Measurements from ENCODE around the gene COL6A3. TPM values are rescaled to one million over a fixed set of nuclear protein-coding genes. Genes with fewer than 3 reads are reported as not detected.

COL6A3 gene
- total RNA-seq, 2 experiments from 2014 or later: 1.3 TPM

GRCh38 chr2:237405605-237406004 lies 8.4 kb downstream of the COL6A3 start:
- TF ChIP-seq CTCF (IDR thresholded peaks at IDR 0.05): no peak

GRCh38 chr2:237405006-237405559 lies 8.9 kb downstream of the COL6A3 start:
- no peaks in the 10 kb centered on the region for H3K36me3 ChIP-seq (ENCODE audit: insufficient read depth, low read length)
- no peaks in the 10 kb centered on the region for H3K27me3 Mint-ChIP-seq
- intact Hi-C loops (cut with DNase I, micrococcal nuclease): no loop called here
- H3K4me3 Mint-ChIP-seq: no peak overlapping the region
- TF ChIP-seq CTCF (IDR thresholded peaks at IDR 0.05): no peak
- H3K27ac ChIP-seq (ENCODE audit: low read depth in 1 of 2, low read length in 2 of 2): no peak overlapping the region
- H3K9me3 ChIP-seq (ENCODE audit: control insufficient read depth in 1 of 2, insufficient read depth in 1 of 2, low read length in 2 of 2): no peaks in the 10 kb centered on the region
- ATAC-seq (ENCODE audit: poor library complexity): no peak
- H3K36me3 Mint-ChIP-seq (ENCODE audit: low read depth): no peaks in the 10 kb centered on the region
- H3K9me3 Mint-ChIP-seq: no peaks in the 10 kb centered on the region
- no peak overlapping the region for H3K4me3 ChIP-seq (ENCODE audit: low read length)
- H3K4me1 Mint-ChIP-seq (ENCODE audit: low read depth): no peaks in the 10 kb centered on the region
- no peaks in the 10 kb centered on the region for H3K27me3 ChIP-seq (ENCODE audit: control insufficient read depth in 1 of 2, insufficient read depth in 2 of 2, low read length in 2 of 2)
- POLR2A ChIA-PET: no interaction called here
- H3K27ac Mint-ChIP-seq: no peak overlapping the region
- H3K4me1 ChIP-seq (ENCODE audit: insufficient read depth, low read length): no peaks in the 10 kb centered on the region
- CTCF ChIA-PET: no interaction called here
- no peak for DNase-seq

More at GRCh38 chr2:237405605-237406004, 8.4 kb downstream of the COL6A3 start:
- POLR2A ChIA-PET: no interaction called here
- H3K4me3 ChIP-seq (ENCODE audit: low read length): no peak overlapping the region
- Mint-ChIP-seq H3K27me3 (no peaks in the 10 kb centered on the region), H3K27ac (no peak overlapping the region), H3K9me3 (no peaks in the 10 kb centered on the region), H3K36me3 (ENCODE audit: low read depth) (no peaks in the 10 kb centered on the region), H3K4me1 (ENCODE audit: low read depth) (no peaks in the 10 kb centered on the region), H3K4me3 (no peak overlapping the region)
- ATAC-seq (ENCODE audit: poor library complexity) (no peak), DNase-seq (no peak)
- H3K4me1 ChIP-seq (ENCODE audit: insufficient read depth, low read length): no peaks in the 10 kb centered on the region
- H3K27ac ChIP-seq (ENCODE audit: low read depth in 1 of 2, low read length in 2 of 2): no peak overlapping the region
- H3K9me3 ChIP-seq (ENCODE audit: control insufficient read depth in 1 of 2, insufficient read depth in 1 of 2, low read length in 2 of 2): no peaks in the 10 kb centered on the region
- no peaks in the 10 kb centered on the region for H3K27me3 ChIP-seq (ENCODE audit: control insufficient read depth in 1 of 2, insufficient read depth in 2 of 2, low read length in 2 of 2)
- intact Hi-C loops (cut with DNase I, micrococcal nuclease): no loop called here
- no peaks in the 10 kb centered on the region for H3K36me3 ChIP-seq (ENCODE audit: insufficient read depth, low read length)
- CTCF ChIA-PET: no interaction called here

GRCh38 chr2:237404413-237404812 lies 9.6 kb downstream of the COL6A3 start:
- intact Hi-C loops (cut with DNase I, micrococcal nuclease): no loop called here
- Histone ChIP-seq H3K36me3 (ENCODE audit: insufficient read depth, low read length) (no peaks in the 10 kb centered on the region), H3K27ac (ENCODE audit: low read depth in 1 of 2, low read length in 2 of 2) (no peak overlapping the region), H3K9me3 (ENCODE audit: control insufficient read depth in 1 of 2, insufficient read depth in 1 of 2, low read length in 2 of 2) (no peaks in the 10 kb centered on the region), H3K4me1 (ENCODE audit: insufficient read depth, low read length) (no peaks in the 10 kb centered on the region), H3K4me3 (ENCODE audit: low read length) (no peak overlapping the region), H3K27me3 (ENCODE audit: control insufficient read depth in 1 of 2, insufficient read depth in 2 of 2, low read length in 2 of 2) (no peaks in the 10 kb centered on the region)
- ChIA-PET POLR2A (no interaction called here), CTCF (no interaction called here)
- Mint-ChIP-seq H3K4me1 (ENCODE audit: low read depth) (no peaks in the 10 kb centered on the region), H3K36me3 (ENCODE audit: low read depth) (no peaks in the 10 kb centered on the region), H3K4me3 (no peak overlapping the region), H3K9me3 (no peaks in the 10 kb centered on the region), H3K27me3 (no peaks in the 10 kb centered on the region), H3K27ac (no peak overlapping the region)
- TF ChIP-seq CTCF (IDR thresholded peaks at IDR 0.05): no peak
- ATAC-seq (ENCODE audit: poor library complexity) (no peak), DNase-seq (no peak)
